ENCODE measurements around the gene VSIG1.

VSIG1 gene

GRCh38 chrX:108044554-108045256 lies at the start of gene VSIG1:
TSS of gene VSIG1 (plus strand) at chrX:108045065. CDS start at chrX:108045131, 66 bp downstream.
- DNase-seq (ENCODE audit: low spot score): no peak

GRCh38 chrX:107996124-107996523 lies 48.7 kb upstream of the VSIG1 start:
- no peak for DNase-seq (ENCODE audit: low spot score)

- DNase-seq (ENCODE audit: low spot score): no peak
Observed at GRCh38 chrX:108000751-108001150, 44.1 kb upstream of the VSIG1 start.

- no peak for DNase-seq (ENCODE audit: low spot score)
Observed at GRCh38 chrX:108001218-108001814, 43.5 kb upstream of the VSIG1 start.

- no peak for DNase-seq (ENCODE audit: low spot score)
Observed at GRCh38 chrX:108018656-108019381, 26.0 kb upstream of the VSIG1 start.

GRCh38 chrX:108019382-108019875 lies 25.4 kb upstream of the VSIG1 start:
- DNase-seq (ENCODE audit: low spot score): no peak

- DNase-seq (ENCODE audit: low spot score): no peak
Observed at GRCh38 chrX:108020631-108021030, 24.2 kb upstream of the VSIG1 start.

GRCh38 chrX:108022491-108023089 lies 22.3 kb upstream of the VSIG1 start:
- DNase-seq (ENCODE audit: low spot score): no peak

GRCh38 chrX:108025376-108025775 lies 19.5 kb upstream of the VSIG1 start:
- DNase-seq (ENCODE audit: low spot score): no peak

- DNase-seq (ENCODE audit: low spot score): no peak
Observed at GRCh38 chrX:108025954-108026600, 18.8 kb upstream of the VSIG1 start.

GRCh38 chrX:108028854-108029253 lies 16.0 kb upstream of the VSIG1 start:
- no peak for DNase-seq (ENCODE audit: low spot score)

GRCh38 chrX:108029928-108030711 lies 14.7 kb upstream of the VSIG1 start:
- no peak for DNase-seq (ENCODE audit: low spot score)

GRCh38 chrX:108032944-108033343 lies 11.9 kb upstream of the VSIG1 start:
- DNase-seq (ENCODE audit: low spot score): no peak

- no peak for DNase-seq (ENCODE audit: low spot score)
Observed at GRCh38 chrX:108033890-108034289, 11.0 kb upstream of the VSIG1 start.

GRCh38 chrX:108034725-108035124 lies 10.1 kb upstream of the VSIG1 start:
- no peak for DNase-seq (ENCODE audit: low spot score)

- no peak for DNase-seq (ENCODE audit: low spot score)
Observed at GRCh38 chrX:108036298-108036973, 8.4 kb upstream of the VSIG1 start.

GRCh38 chrX:108049649-108050048 lies 4.8 kb downstream of the VSIG1 start:
- DNase-seq (ENCODE audit: low spot score): no peak

- DNase-seq (ENCODE audit: low spot score): no peak
Observed at GRCh38 chrX:108053218-108053617, 8.4 kb downstream of the VSIG1 start.

- no peak for DNase-seq (ENCODE audit: low spot score)
Observed at GRCh38 chrX:108055546-108055945, 10.7 kb downstream of the VSIG1 start.

GRCh38 chrX:108059801-108060200 lies 14.9 kb downstream of the VSIG1 start:
- no peak for DNase-seq (ENCODE audit: low spot score)

- no peak for DNase-seq (ENCODE audit: low spot score)
Observed at GRCh38 chrX:108064001-108064400, 19.1 kb downstream of the VSIG1 start.

All from putamen (tissue), 1 donor.